B cell (primary cell): ENCODE data around the gene COMMD4. TPM values are rescaled to one million over a fixed set of nuclear protein-coding genes. Genes with fewer than 3 reads are reported as not detected.

Source experiments
- ATAC-seq: fragments of 200-7000 bp; cut with Tn5 transposase; one replicate; pipeline ENCODE4 v1.10.0; 2021; ENCODE audit warnings: low read depth, mild to moderate bottlenecking, moderate number of reproducible peaks, moderate library complexity
- CTCF ChIA-PET: fragments of 350-600 bp; sonication (Branson Sonifier 250); formaldehyde crosslinking; loops from one replicate; lab custom pipeline; 2021; ENCODE audit warnings: antibody characterized with exemption, inconsistent platforms; lab: Charles Lee
- POLR2A ChIA-PET: fragments of 350-600 bp; sonication (Branson Sonifier 250); formaldehyde crosslinking; loops from one replicate; lab custom pipeline; 2021; ENCODE audit warnings: antibody characterized with exemption; lab: Charles Lee
- DNase-seq: peaks from one replicate; pipeline ENCODE4 v3.0.0; 2013
- H2AFZ ChIP-seq: 2 replicates; pipeline ENCODE4 v1.6.1; 2012; ENCODE audit warnings: mild to moderate bottlenecking, low read depth, low read length; ENCODE audit not compliant: insufficient read depth, poor library complexity, severe bottlenecking
- H3K27ac ChIP-seq, 2 donors: 1 replicate in 1 of 2; 2 replicates in 1 of 2; pipeline ENCODE4 v1.5.1; 2012 to 2013; ENCODE audit warnings: low read length in 2 of 2, mild to moderate bottlenecking in 2 of 2, moderate library complexity in 1 of 2
- H3K27me3 ChIP-seq, 4 experiments: fragments of 200-600 bp in 1 of 4; sonication (generic) in 1 of 4; replicated peaks in 1 of 4; 1 replicate in 2 of 4; 2 replicates in 2 of 4; pipeline versions ENCODE4 v1.6.1 to v1.7.0; 2013 to 2016; ENCODE audit warnings: low read length in 3 of 4, mild to moderate bottlenecking in 2 of 4, mixed read lengths in 1 of 4, moderate library complexity in 1 of 4; ENCODE audit not compliant: insufficient read depth in 4 of 4, control insufficient read depth in 3 of 4; ENCODE audit errors: control extremely low read depth in 1 of 4
- H3K36me3 ChIP-seq, 2 experiments: replicated peaks in 1 of 2; 1 replicate in 1 of 2; 2 replicates in 1 of 2; pipeline versions ENCODE4 v1.6.1 to v1.7.1; 2013; ENCODE audit warnings: low read length in 1 of 2; ENCODE audit not compliant: insufficient read depth in 2 of 2, control insufficient read depth in 1 of 2; ENCODE audit errors: control extremely low read depth in 1 of 2, extremely low read depth in 1 of 2
- H3K4me1 ChIP-seq, 2 donors: fragments of 200-600 bp in 1 of 2; sonication (generic) in 1 of 2; 1 replicate in 1 of 2; 2 replicates in 1 of 2; pipeline versions ENCODE4 v1.5.1 to v1.6.1; 2013 to 2017; ENCODE audit warnings: low read length in 2 of 2; ENCODE audit not compliant: control insufficient read depth in 2 of 2, insufficient read depth in 2 of 2
- H3K4me2 ChIP-seq: replicated peaks from 2 replicates; pipeline ENCODE3; 2012; ENCODE audit warnings: mild to moderate bottlenecking, low read depth, low read length; ENCODE audit not compliant: poor library complexity, severe bottlenecking
- H3K4me3 ChIP-seq, 5 experiments: fragments of 200-600 bp in 1 of 5; sonication (generic) in 1 of 5; 1 replicate in 3 of 5; 2 replicates in 2 of 5; pipeline versions ENCODE4 v1.5.1 to v1.7.0; 2011 to 2016; ENCODE audit warnings: low read length in 4 of 5, mild to moderate bottlenecking in 4 of 5, low read depth in 2 of 5, control low read depth in 1 of 5, moderate library complexity in 1 of 5; ENCODE audit not compliant: insufficient read depth in 1 of 5; ENCODE audit errors: control extremely low read depth in 1 of 5, extremely low read depth in 1 of 5
- H3K79me2 ChIP-seq: fragments of 200-600 bp; sonication (generic); one replicate; pipeline ENCODE4 v1.6.0; 2016; ENCODE audit warnings: low read length; ENCODE audit not compliant: control insufficient read depth, insufficient read depth
- H3K9ac ChIP-seq: fragments of 200-600 bp; sonication (generic); 2 replicates; pipeline ENCODE4 v1.6.1; 2017; ENCODE audit warnings: mild to moderate bottlenecking, low read length, moderate library complexity
- H3K9me3 ChIP-seq, 3 donors: one replicate each; pipeline versions ENCODE4 v1.6.1 to v1.7.1; 2013; ENCODE audit warnings: low read length in 2 of 3; ENCODE audit not compliant: control insufficient read depth in 2 of 3, insufficient read depth in 1 of 3; ENCODE audit errors: control extremely low read depth in 1 of 3
- H4K20me1 ChIP-seq: 2 replicates; pipeline ENCODE4 v1.6.0; 2012; ENCODE audit warnings: mild to moderate bottlenecking, low read length; ENCODE audit not compliant: insufficient read depth, control insufficient read depth, poor library complexity, severe bottlenecking
- H3K27ac Mint-ChIP-seq: one replicate; pipeline ENCODE4 v1.8.0; 2021; ENCODE audit warnings: mixed read lengths
- H3K27me3 Mint-ChIP-seq: one replicate; pipeline ENCODE4 v1.8.0; 2021; ENCODE audit warnings: mixed read lengths
- H3K4me1 Mint-ChIP-seq: one replicate; pipeline ENCODE4 v1.8.0; 2021; ENCODE audit warnings: mixed read lengths
- H3K4me3 Mint-ChIP-seq: one replicate; pipeline ENCODE4 v1.8.0; 2021; ENCODE audit warnings: mixed read lengths
- H3K9me3 Mint-ChIP-seq: one replicate; pipeline ENCODE4 v1.8.0; 2022; ENCODE audit warnings: mixed read lengths; ENCODE audit not compliant: insufficient read depth
- CTCF ChIP-seq: fragments of 200-600 bp; IDR thresholded peaks from one replicate; pipeline ENCODE4 v1.8.0; 2022; ENCODE audit warnings: antibody characterized with exemption, mild to moderate bottlenecking
- EZH2 ChIP-seq: IDR thresholded peaks from 2 replicates; pipeline ENCODE4 v1.6.1; 2012; ENCODE audit warnings: borderline replicate concordance, low read depth, mild to moderate bottlenecking, moderate library complexity, low read length; ENCODE audit not compliant: insufficient read depth, poor library complexity, severe bottlenecking
- WGBS: methylation state at CpG from one replicate; pipeline ENCODE4 v1.1.5; 2013; ENCODE audit warnings: missing lambda C conversion rate; ENCODE audit not compliant: insufficient coverage; 5-methylcytosine and 5-hydroxymethylcytosine counted together
- intact Hi-C: fragments of 100-400 bp; cut with micrococcal nuclease; formaldehyde crosslinking; loops from one replicate; pipeline ENCODE4 v1.10.0; 2022
- polyA plus RNA-seq: library from polyadenylated mRNA; depleted of rRNA; stranded (reverse); fragments of >200 nt; gene quantifications from 2 replicates; pipeline ENCODE4 v1.2.3, GENCODE V29; 2012
- total RNA-seq, 2 donors: library from RNA; stranded (reverse); fragments of 120-200 nt in 1 of 2; gene quantifications; 1 replicate in 1 of 2; 2 replicates in 1 of 2; pipeline versions ENCODE4 v1.2.3 to v1.2.4, GENCODE V29; 2013 to 2022

The COMMD4 gene
- total and polyA plus RNA-seq, 2 donors (not counting 1 experiment from before 2014, with no cell fraction given), result 57.9 to 63.5 TPM

GRCh38 chr15:75354454-75354853, 18.6 kb downstream of the COMMD4 start:
- no peak overlapping the region for H2AFZ ChIP-seq
- H3K27ac Mint-ChIP-seq, result no peak overlapping the region
- no peak overlapping the region for H3K4me2 ChIP-seq
- ATAC-seq (no peak), DNase-seq (peak; percentile 43)
- peaks cover 0 to 36% (median 14%) of the 10 kb centered on the region in 3 donors for H3K9me3 ChIP-seq
- ChIA-PET CTCF (interaction anchor here (3.7 kb wide), 1 partner anchor 15 kb away, joined by 15 read pairs; the partner anchor contains the start of gene MAN2C1), POLR2A (no interaction called here)
- H3K4me1 Mint-ChIP-seq, result peaks cover 18% of the 10 kb centered on the region
- no peaks in the 10 kb centered on the region for H3K27me3 ChIP-seq
- WGBS, result 93% methylated on average over 6 of the region's 7 CpGs
- H3K9me3 Mint-ChIP-seq, result peaks cover 8% of the 10 kb centered on the region
- H3K4me3 Mint-ChIP-seq, result no peak overlapping the region
- no peak overlapping the region for H3K27ac ChIP-seq
- no peaks in the 10 kb centered on the region for H4K20me1 ChIP-seq
- H3K79me2 ChIP-seq, result no peaks in the 10 kb centered on the region
- no peak overlapping the region for H3K9ac ChIP-seq
- intact Hi-C loops, result loop anchor here (5.0 kb wide), 1 partner anchor 567 kb away; no protein-coding TSS in a partner anchor
- no peak overlapping the region for H3K4me3 ChIP-seq
- H3K36me3 ChIP-seq, result peaks cover 0 to 24% of the 10 kb centered on the region in 2 experiments
- H3K4me1 ChIP-seq, result peaks cover 17% of the 10 kb centered on the region in 2 donors
- TF ChIP-seq EZH2, result no peak
- no peaks in the 10 kb centered on the region for H3K27me3 Mint-ChIP-seq

- peaks cover 7 to 8% of the 10 kb centered on the region in 2 donors for H3K4me1 ChIP-seq
- no peak for TF ChIP-seq EZH2
- no peak for TF ChIP-seq CTCF
- no peak overlapping the region for H2AFZ ChIP-seq
- ChIA-PET CTCF (interaction anchor here (3.7 kb wide), 1 partner anchor 14 kb away, joined by 15 read pairs; the partner anchor contains the start of gene MAN2C1), POLR2A (no interaction called here)
- intact Hi-C loops, result no loop called here
- H3K4me3 Mint-ChIP-seq, result no peak overlapping the region
- H3K4me2 ChIP-seq, result no peak overlapping the region
- peaks cover 0 to 31% of the 10 kb centered on the region in 2 experiments for H3K36me3 ChIP-seq
- H3K27ac Mint-ChIP-seq, result no peak overlapping the region
- H3K9me3 ChIP-seq, result peaks cover 0 to 27% (median 6%) of the 10 kb centered on the region in 3 donors
- H4K20me1 ChIP-seq, result no peaks in the 10 kb centered on the region
- DNase-seq, result no peak
- no peak overlapping the region for H3K4me3 ChIP-seq
- no peaks in the 10 kb centered on the region for H3K79me2 ChIP-seq
- ATAC-seq, result no peak
- no peaks in the 10 kb centered on the region for H3K27me3 ChIP-seq
- peaks cover 10% of the 10 kb centered on the region for H3K4me1 Mint-ChIP-seq
- H3K27me3 Mint-ChIP-seq, result no peaks in the 10 kb centered on the region
- no peak overlapping the region for H3K27ac ChIP-seq
- WGBS, result 100% methylated on average over 3 of the region's 4 CpGs
- no peak overlapping the region for H3K9ac ChIP-seq
- H3K9me3 Mint-ChIP-seq, result peaks cover under 1% of the 10 kb centered on the region
Observed at GRCh38 chr15:75355369-75355768, 19.5 kb downstream of the COMMD4 start.
